Cardiac muscle cell (in vitro differentiated cells and primary cell): ENCODE measurements around the gene SKAP2. TPM values are rescaled to one million over a fixed set of nuclear protein-coding genes. Genes with fewer than 3 reads are reported as not detected.

Experiments used
- DNase-seq, 2 donors: peaks; one replicate each; pipeline versions ENCODE4 v3.0.0 to v3.0.0-alpha.2; 2010 to 2017; ENCODE audit warnings: low read depth in 1 of 2, low spot score in 1 of 2
- H3K27ac ChIP-seq: fragments of 200-600 bp; sonication (generic); 2 replicates; pipeline ENCODE4 v1.5.1; 2016
- H3K27me3 ChIP-seq: fragments of 200-600 bp; sonication (generic); 2 replicates; pipeline ENCODE4 v1.6.0; 2016; ENCODE audit warnings: control low read depth
- H3K36me3 ChIP-seq: fragments of 200-600 bp; sonication (generic); 2 replicates; pipeline ENCODE4 v1.5.1; 2016; ENCODE audit warnings: control low read depth
- H3K4me1 ChIP-seq: fragments of 200-600 bp; sonication (generic); 2 replicates; pipeline ENCODE4 v1.8.1; 2017; ENCODE audit warnings: low read depth, mild to moderate bottlenecking, mixed run types
- H3K4me3 ChIP-seq: fragments of 200-600 bp; sonication (generic); 2 replicates; pipeline ENCODE4 v1.5.1; 2016; ENCODE audit warnings: mild to moderate bottlenecking
- H3K9me3 ChIP-seq: fragments of 200-600 bp; sonication (generic); 2 replicates; pipeline ENCODE4 v1.5.1; 2017; ENCODE audit warnings: low read depth, mild to moderate bottlenecking, control low read depth
- polyA plus RNA-seq: library from polyadenylated mRNA; unstranded; fragments of >200 nt; fragmentation: Nextera tagmentation; extraction: Ambion mirVana; gene quantifications from 2 replicates; pipeline ENCODE4 v1.2.1, GENCODE V29; 2016
- total RNA-seq: library from RNA; depleted of rRNA; stranded (reverse); fragments of >200 nt; gene quantifications from 2 replicates; pipeline ENCODE4 v1.2.3, GENCODE V29; 2016
- TF ChIP-seq, protein P1 (sequence below): IDR thresholded peaks from 2 replicates; pipeline ENCODE4 v1.5.1; 2012; ENCODE audit warnings: low read depth, mild to moderate bottlenecking, low read length

The SKAP2 gene
- total and polyA plus RNA-seq, 2 experiments from 2014 or later = 1.2 to 2.8 TPM

DNA sequence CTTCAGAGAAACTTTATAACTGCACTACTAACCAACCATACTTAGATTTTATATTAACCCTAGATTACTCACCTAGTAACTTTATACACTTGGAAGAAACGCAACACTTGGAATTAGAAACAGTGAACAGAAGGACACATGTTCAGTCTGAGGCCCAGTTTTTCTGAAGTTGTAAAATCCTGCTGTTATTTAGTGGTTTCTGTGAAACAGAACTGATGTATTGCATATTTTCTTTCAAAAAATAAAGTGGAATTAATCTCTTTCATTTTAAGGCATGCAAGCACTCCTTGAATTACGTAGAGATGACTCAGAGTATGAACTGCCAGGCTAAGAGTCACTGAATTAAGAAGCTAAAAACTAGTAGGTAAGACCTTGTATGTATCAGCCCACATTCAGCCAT lies 215.8 kb downstream of the SKAP2 start:
- no peaks in the 10 kb centered on the region for H3K9me3 ChIP-seq
- H3K27ac ChIP-seq = no peak overlapping the region
- peak in 1 of 2 donors; percentile 14 for DNase-seq
- no peaks in the 10 kb centered on the region for H3K4me1 ChIP-seq
- H3K4me3 ChIP-seq = no peak overlapping the region
- H3K27me3 ChIP-seq = no peaks in the 10 kb centered on the region
- TF ChIP-seq, protein P1, sequence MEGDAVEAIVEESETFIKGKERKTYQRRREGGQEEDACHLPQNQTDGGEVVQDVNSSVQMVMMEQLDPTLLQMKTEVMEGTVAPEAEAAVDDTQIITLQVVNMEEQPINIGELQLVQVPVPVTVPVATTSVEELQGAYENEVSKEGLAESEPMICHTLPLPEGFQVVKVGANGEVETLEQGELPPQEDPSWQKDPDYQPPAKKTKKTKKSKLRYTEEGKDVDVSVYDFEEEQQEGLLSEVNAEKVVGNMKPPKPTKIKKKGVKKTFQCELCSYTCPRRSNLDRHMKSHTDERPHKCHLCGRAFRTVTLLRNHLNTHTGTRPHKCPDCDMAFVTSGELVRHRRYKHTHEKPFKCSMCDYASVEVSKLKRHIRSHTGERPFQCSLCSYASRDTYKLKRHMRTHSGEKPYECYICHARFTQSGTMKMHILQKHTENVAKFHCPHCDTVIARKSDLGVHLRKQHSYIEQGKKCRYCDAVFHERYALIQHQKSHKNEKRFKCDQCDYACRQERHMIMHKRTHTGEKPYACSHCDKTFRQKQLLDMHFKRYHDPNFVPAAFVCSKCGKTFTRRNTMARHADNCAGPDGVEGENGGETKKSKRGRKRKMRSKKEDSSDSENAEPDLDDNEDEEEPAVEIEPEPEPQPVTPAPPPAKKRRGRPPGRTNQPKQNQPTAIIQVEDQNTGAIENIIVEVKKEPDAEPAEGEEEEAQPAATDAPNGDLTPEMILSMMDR = no peak
- no peaks in the 10 kb centered on the region for H3K36me3 ChIP-seq

GRCh38 chr7:26646336-26647048 lies 217.9 kb downstream of the SKAP2 start:
- no peak overlapping the region for H3K27ac ChIP-seq

DNA sequence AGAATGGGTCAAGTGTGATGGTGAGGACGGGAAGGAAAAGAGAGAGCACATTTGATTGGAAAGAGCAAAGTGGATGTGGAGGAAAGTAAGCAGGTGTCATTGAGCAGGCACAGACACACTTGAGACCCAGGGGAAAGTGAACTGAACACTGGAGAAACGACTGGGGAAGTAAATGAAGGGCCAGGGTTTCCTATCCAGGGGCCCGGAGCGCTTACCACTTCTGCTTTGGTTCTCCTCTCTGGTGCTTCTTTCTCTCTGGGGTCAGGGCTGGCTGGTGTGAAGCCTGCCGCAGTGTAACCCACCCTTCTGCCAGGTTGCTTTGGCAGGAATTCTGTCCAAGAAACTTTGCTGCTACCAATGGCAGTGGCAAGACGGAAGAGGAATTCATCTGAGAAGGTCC lies 219.3 kb downstream of the SKAP2 start:
- no peak overlapping the region for H3K27ac ChIP-seq

More at GRCh38 chr7:26646336-26647048, 217.9 kb downstream of the SKAP2 start:
- peak in 1 of 2 donors; percentile 9 for DNase-seq
- Histone ChIP-seq H3K4me3 (no peak overlapping the region), H3K9me3 (no peaks in the 10 kb centered on the region), H3K36me3 (no peaks in the 10 kb centered on the region), H3K4me1 (no peaks in the 10 kb centered on the region), H3K27me3 (no peaks in the 10 kb centered on the region)
- TF ChIP-seq, protein P1 = no peak

GRCh38 chr7:26642416-26642815 lies 222.0 kb downstream of the SKAP2 start:
- Histone ChIP-seq H3K27ac (no peak overlapping the region), H3K9me3 (no peaks in the 10 kb centered on the region), H3K4me3 (no peak overlapping the region), H3K4me1 (no peaks in the 10 kb centered on the region), H3K36me3 (no peaks in the 10 kb centered on the region), H3K27me3 (no peaks in the 10 kb centered on the region)
- DNase-seq = no peak
- TF ChIP-seq, protein P1 = no peak

More for the DNA sequence above, 219.3 kb downstream of the SKAP2 start:
- TF ChIP-seq, protein P1 = no peak
- H3K36me3 ChIP-seq = no peaks in the 10 kb centered on the region
- no peak overlapping the region for H3K4me3 ChIP-seq
- no peaks in the 10 kb centered on the region for H3K9me3 ChIP-seq
- no peaks in the 10 kb centered on the region for H3K4me1 ChIP-seq
- no peaks in the 10 kb centered on the region for H3K27me3 ChIP-seq
- DNase-seq = peak in 1 of 2 donors; percentile 29

DNA sequence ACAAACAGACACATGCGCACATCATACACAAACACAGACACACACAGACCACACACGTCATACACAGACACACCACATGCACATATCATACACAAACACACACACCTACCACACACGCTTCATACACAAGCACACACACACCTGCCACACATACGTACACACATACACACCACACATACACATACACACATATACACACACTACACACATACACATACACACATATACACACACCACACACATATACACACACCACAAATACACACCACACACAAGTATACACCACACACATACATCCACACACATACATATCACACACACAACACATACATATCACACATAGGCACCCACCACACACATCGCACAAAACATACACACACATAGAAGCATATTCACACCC lies 224.7 kb downstream of the SKAP2 start:
- TF ChIP-seq, protein P1 = no peak
- DNase-seq = no peak
- no peaks in the 10 kb centered on the region for H3K9me3 ChIP-seq
- H3K27ac ChIP-seq = no peak overlapping the region
- no peaks in the 10 kb centered on the region for H3K4me1 ChIP-seq
- H3K36me3 ChIP-seq = no peaks in the 10 kb centered on the region
- H3K27me3 ChIP-seq = no peaks in the 10 kb centered on the region
- H3K4me3 ChIP-seq = no peak overlapping the region
